Natural killer cell (primary cell): ENCODE measurements around the gene SWSAP1. TPM values are rescaled to one million over a fixed set of nuclear protein-coding genes. Genes with fewer than 3 reads are reported as not detected.
A peak's percentile ranks its signal among the peaks of the same experiment; 100 is the strongest.
"Not testable (repeated sequence)": the region's sequence is repeated elsewhere in the genome, so short reads cannot be mapped to it uniquely, and the experiment has no call there.

ENCODE experiments used
- ATAC-seq, 3 donors: fragments of 150-1000 bp in 2 of 3; fragments of 200-7000 bp in 1 of 3; cut with Tn5 transposase; 1 replicate in 1 of 3; 2 replicates in 2 of 3; pipeline ENCODE4 v1.10.0; 2021; ENCODE audit warnings: mild to moderate bottlenecking in 2 of 3, moderate library complexity in 2 of 3
- DNase-seq, 2 donors: peaks; one replicate each; pipeline versions ENCODE4 v3.0.0 to v3.0.0-alpha.2; 2013 to 2021; ENCODE audit warnings: mixed read lengths in 1 of 2
- H3K27ac ChIP-seq: one replicate; pipeline ENCODE4 v1.5.1; 2013; ENCODE audit warnings: mild to moderate bottlenecking, low read length
- H3K27me3 ChIP-seq: one replicate; pipeline ENCODE4 v1.6.1; 2013; ENCODE audit warnings: low read length; ENCODE audit not compliant: control insufficient read depth, insufficient read depth
- H3K36me3 ChIP-seq: one replicate; pipeline ENCODE4 v1.6.1; 2013; ENCODE audit warnings: low read length; ENCODE audit not compliant: control insufficient read depth, insufficient read depth
- H3K4me1 ChIP-seq: one replicate; pipeline ENCODE4 v1.6.1; 2013; ENCODE audit warnings: low read length; ENCODE audit not compliant: control insufficient read depth, insufficient read depth
- H3K4me3 ChIP-seq: one replicate; pipeline ENCODE4 v1.5.1; 2013; ENCODE audit warnings: low read length
- H3K9me3 ChIP-seq: one replicate; pipeline ENCODE4 v1.6.1; 2013; ENCODE audit warnings: low read length; ENCODE audit not compliant: control insufficient read depth, insufficient read depth
- H3K27ac Mint-ChIP-seq, 2 donors: one replicate each; pipeline ENCODE4 v1.8.0; 2022; ENCODE audit warnings: mild to moderate bottlenecking in 2 of 2, mixed read lengths in 2 of 2, moderate library complexity in 1 of 2
- H3K27me3 Mint-ChIP-seq, 2 donors: one replicate each; pipeline ENCODE4 v1.8.0; 2022; ENCODE audit warnings: low read depth in 2 of 2, mixed read lengths in 2 of 2
- H3K36me3 Mint-ChIP-seq: one replicate; pipeline ENCODE4 v1.8.0; 2022; ENCODE audit warnings: mixed read lengths
- H3K4me1 Mint-ChIP-seq, 2 donors: one replicate each; pipeline ENCODE4 v1.8.0; 2022; ENCODE audit warnings: mixed read lengths in 2 of 2
- H3K4me3 Mint-ChIP-seq: one replicate; pipeline ENCODE4 v1.8.0; 2022; ENCODE audit warnings: mild to moderate bottlenecking, moderate library complexity, mixed read lengths
- H3K9me3 Mint-ChIP-seq, 2 donors: one replicate each; pipeline ENCODE4 v1.8.0; 2022; ENCODE audit warnings: mixed read lengths in 2 of 2
- WGBS: methylation state at CpG from one replicate; pipeline ENCODE4 v1.1.7; 2013; ENCODE audit warnings: missing lambda C conversion rate; ENCODE audit not compliant: insufficient coverage; 5-methylcytosine and 5-hydroxymethylcytosine counted together
- intact Hi-C: fragments of 100-400 bp; cut with micrococcal nuclease; formaldehyde crosslinking; loops from one replicate; pipeline ENCODE4 v1.14.2; 2022
- total RNA-seq, 4 donors: library from RNA; stranded (reverse); fragments of 120-200 nt in 1 of 4; gene quantifications; one replicate each; pipeline versions ENCODE4 v1.2.3 to v1.2.4, GENCODE V29; 2013 to 2022
- TF ChIP-seq, protein P1 (sequence below): fragments of 200-600 bp; IDR thresholded peaks from one replicate; pipeline ENCODE4 v1.8.0; 2022; ENCODE audit warnings: antibody characterized with exemption

The SWSAP1 gene
- total RNA-seq, 3 donors from 2014 or later (not counting 1 experiment from before 2014, with no cell fraction given), result 2.1 to 2.9 (median 2.8) TPM

DNA sequence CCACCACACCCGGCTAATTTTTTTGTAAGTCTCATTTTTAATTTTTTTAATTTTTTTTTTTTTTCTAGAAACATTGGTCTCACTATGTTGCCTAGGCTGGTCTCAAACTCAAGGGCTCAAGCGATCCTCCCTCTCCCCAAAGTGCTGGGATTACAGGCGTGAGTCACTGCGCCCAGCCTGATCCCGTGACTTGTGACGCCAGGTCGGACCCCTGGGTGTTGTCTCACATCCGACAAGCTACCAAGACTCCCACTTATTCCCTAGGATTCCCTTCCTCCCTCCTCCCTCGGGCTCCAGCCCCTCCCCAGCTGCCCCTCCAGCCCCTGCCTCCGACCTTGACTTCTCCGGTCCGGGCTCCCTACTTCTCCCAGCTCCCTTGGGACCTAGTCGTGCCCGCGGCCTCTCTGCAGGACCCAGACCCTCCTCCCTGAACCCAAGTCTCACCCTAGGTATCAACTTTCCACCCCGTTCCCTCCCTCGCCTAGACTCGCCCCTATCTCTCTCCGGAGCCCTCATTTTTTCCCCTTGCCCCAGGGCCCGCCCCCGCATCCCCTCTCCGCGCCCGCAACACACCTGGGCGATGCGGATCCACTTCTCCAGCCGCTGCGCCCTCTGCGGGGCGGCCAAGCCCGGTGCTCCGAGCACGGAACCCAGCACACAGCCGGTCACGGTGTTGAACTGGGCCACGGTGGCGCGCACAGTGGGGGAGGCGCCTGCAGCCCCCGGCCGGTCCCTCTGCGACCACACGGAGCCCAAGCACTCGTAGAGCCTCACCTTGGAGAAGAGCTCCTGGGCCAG is 31.6 kb downstream of the SWSAP1 start:
- WGBS, result 40% methylated on average over 44 of the region's 44 CpGs

DNA sequence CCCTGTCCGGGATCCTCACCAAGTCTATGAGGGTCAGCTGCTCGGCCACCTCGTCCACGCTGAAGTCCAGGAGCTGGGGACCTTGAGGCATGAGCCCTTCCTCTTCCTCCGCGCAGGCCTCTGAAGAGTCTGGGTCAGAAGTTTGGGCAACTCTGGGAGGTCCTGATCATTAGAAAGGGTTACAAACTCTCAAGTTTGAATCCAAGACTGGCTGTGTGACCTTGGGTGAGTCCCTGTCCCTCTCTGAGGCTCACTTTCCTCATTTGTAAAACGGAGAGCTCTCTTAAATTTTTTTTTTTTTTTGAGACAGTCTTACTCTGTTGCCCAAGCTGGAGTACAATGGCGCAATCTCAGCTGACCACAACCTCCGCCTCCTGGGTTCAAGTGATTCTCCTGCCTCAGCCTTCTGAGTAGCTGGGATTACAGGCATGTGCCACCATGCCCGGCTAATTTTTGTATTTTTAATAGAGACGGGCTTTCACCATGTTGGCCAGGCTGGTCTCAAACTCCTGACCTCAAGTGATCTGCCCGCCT is 32.3 kb downstream of the SWSAP1 start:
- intact Hi-C loops, H3K27me3 ChIP-seq, H3K27me3 Mint-ChIP-seq, H3K36me3 ChIP-seq, H3K9me3 ChIP-seq, H3K27ac ChIP-seq, H3K4me3 Mint-ChIP-seq, H3K9me3 Mint-ChIP-seq, ATAC-seq, H3K4me1 ChIP-seq, H3K4me1 Mint-ChIP-seq, DNase-seq, H3K27ac Mint-ChIP-seq, H3K36me3 Mint-ChIP-seq, H3K4me3 ChIP-seq: not testable (repeated sequence)
- 80% methylated on average over 12 of the region's 12 CpGs for WGBS

More for the DNA sequence above, 31.6 kb downstream of the SWSAP1 start:
- Histone ChIP-seq H3K27ac (no peak overlapping the region), H3K36me3 (no peaks in the 10 kb centered on the region), H3K27me3 (peaks cover 2% of the 10 kb centered on the region), H3K4me1 (peaks cover 4% of the 10 kb centered on the region), H3K4me3 (no peak overlapping the region), H3K9me3 (no peaks in the 10 kb centered on the region)
- no peaks in the 10 kb centered on the region for H3K4me1 Mint-ChIP-seq
- H3K27me3 Mint-ChIP-seq, result peaks cover 0 to 4% of the 10 kb centered on the region in 2 donors
- no peaks in the 10 kb centered on the region for H3K9me3 Mint-ChIP-seq
- H3K27ac Mint-ChIP-seq, result no peak overlapping the region
- TF ChIP-seq, protein P1, sequence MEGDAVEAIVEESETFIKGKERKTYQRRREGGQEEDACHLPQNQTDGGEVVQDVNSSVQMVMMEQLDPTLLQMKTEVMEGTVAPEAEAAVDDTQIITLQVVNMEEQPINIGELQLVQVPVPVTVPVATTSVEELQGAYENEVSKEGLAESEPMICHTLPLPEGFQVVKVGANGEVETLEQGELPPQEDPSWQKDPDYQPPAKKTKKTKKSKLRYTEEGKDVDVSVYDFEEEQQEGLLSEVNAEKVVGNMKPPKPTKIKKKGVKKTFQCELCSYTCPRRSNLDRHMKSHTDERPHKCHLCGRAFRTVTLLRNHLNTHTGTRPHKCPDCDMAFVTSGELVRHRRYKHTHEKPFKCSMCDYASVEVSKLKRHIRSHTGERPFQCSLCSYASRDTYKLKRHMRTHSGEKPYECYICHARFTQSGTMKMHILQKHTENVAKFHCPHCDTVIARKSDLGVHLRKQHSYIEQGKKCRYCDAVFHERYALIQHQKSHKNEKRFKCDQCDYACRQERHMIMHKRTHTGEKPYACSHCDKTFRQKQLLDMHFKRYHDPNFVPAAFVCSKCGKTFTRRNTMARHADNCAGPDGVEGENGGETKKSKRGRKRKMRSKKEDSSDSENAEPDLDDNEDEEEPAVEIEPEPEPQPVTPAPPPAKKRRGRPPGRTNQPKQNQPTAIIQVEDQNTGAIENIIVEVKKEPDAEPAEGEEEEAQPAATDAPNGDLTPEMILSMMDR, result no peak
- H3K36me3 Mint-ChIP-seq, result no peaks in the 10 kb centered on the region
- ATAC-seq (peak in 2 of 3 donors; percentile 21 to 42), DNase-seq (peak in 1 of 2 donors; percentile 56)
- H3K4me3 Mint-ChIP-seq, result no peak overlapping the region
- intact Hi-C loops, result no loop called here

DNA sequence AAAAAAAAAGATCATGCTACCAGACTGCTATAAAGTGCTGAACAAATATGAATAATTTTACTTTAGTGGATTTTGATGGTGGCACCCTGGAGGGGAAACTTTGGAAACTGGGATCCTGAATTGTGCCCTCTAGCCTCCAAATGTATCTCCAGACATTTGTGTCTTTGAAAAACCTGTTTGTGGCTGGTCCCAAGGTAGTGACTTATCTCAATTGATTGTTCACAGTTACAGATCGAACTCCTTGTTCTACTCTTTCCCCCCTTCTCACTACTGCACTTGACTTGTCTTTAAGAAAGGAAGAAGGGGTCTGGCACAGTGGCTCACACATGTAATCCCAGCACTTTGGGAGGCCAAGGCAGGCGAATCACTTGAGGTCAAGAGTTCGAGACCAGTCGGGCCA is 34.1 kb downstream of the SWSAP1 start:
- Histone ChIP-seq H3K36me3 (no peaks in the 10 kb centered on the region), H3K4me1 (peaks cover 4% of the 10 kb centered on the region), H3K4me3 (no peak overlapping the region), H3K27me3 (peaks cover 2% of the 10 kb centered on the region), H3K9me3 (no peaks in the 10 kb centered on the region), H3K27ac (no peak overlapping the region)
- no peaks in the 10 kb centered on the region for H3K36me3 Mint-ChIP-seq
- H3K4me3 Mint-ChIP-seq, result no peak overlapping the region
- WGBS, result 80% methylated on average over 3 of the region's 4 CpGs
- DNase-seq, result no peak
- H3K27me3 Mint-ChIP-seq, result peaks cover 0 to 4% of the 10 kb centered on the region in 2 donors
- no peak for ATAC-seq
- intact Hi-C loops, result no loop called here
- H3K4me1 Mint-ChIP-seq, result no peaks in the 10 kb centered on the region
- H3K27ac Mint-ChIP-seq, result no peak overlapping the region
- TF ChIP-seq, protein P1, result no peak
- H3K9me3 Mint-ChIP-seq, result no peaks in the 10 kb centered on the region

DNA sequence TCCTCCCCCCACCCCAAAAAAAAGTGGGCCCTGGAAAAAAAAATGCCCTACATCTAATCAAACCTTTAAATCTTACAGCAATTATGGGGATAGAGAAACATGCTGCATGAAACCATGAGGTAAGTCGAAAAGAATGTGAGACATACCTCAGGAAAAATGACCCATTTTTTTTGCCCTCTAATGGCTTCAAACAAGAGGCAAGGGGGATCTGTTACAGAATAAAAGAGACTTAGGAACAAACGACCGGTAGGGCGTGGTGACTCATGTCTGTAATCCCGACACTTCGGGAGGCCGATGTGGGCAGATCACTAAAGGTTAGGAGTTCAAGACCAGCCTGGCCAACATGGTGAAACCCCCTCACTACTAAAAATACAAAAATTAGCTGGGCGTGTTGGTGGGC is 36.2 kb downstream of the SWSAP1 start:
- TF ChIP-seq, protein P1, result no peak
- Histone ChIP-seq H3K27me3 (peaks cover 2% of the 10 kb centered on the region), H3K36me3 (no peaks in the 10 kb centered on the region), H3K9me3 (no peaks in the 10 kb centered on the region), H3K4me1 (peaks cover 4% of the 10 kb centered on the region), H3K27ac (no peak overlapping the region), H3K4me3 (no peak overlapping the region)
- ATAC-seq (no peak), DNase-seq (no peak)
- Mint-ChIP-seq H3K4me1 (no peaks in the 10 kb centered on the region), H3K9me3 (no peaks in the 10 kb centered on the region), H3K27me3 (peaks cover 0 to 4% of the 10 kb centered on the region in 2 donors), H3K27ac (no peak overlapping the region), H3K4me3 (no peak overlapping the region), H3K36me3 (no peaks in the 10 kb centered on the region)
- 87% methylated on average over 8 of the region's 8 CpGs for WGBS
- intact Hi-C loops, result no loop called here
